Measurements from ENCODE around the gene SLC13A3. TPM values are rescaled to one million over a fixed set of nuclear protein-coding genes. Genes with fewer than 3 reads are reported as not detected.
A peak's percentile ranks its signal among the peaks of the same experiment; 100 is the strongest.

SLC13A3 gene
- total RNA-seq, 1 experiment from 2014 or later, result 17.5 TPM

- H2AFZ ChIP-seq (ENCODE audit: low read length), result no peak overlapping the region
- Mint-ChIP-seq H3K4me3 (peak overlapping the region in 1 of 2 experiments; percentile 15; a peak in 1 of 5 replicates), H3K27ac (peak overlapping the region in 2 of 3 experiments; percentile 6 to 74; a peak in 4 of 7 replicates), H3K4me1 (peaks cover 42 to 47% of the 10 kb centered on the region in 2 experiments), H3K36me3 (ENCODE audit: insufficient read depth in 1 of 3, low read depth in 3 of 3) (peaks cover 3 to 42% (median 8%) of the 10 kb centered on the region in 3 experiments; a peak in 4 of 7 replicates), H3K9me3 (peaks cover 7 to 15% of the 10 kb centered on the region in 2 experiments), H3K27me3 (ENCODE audit: low read depth) (no peaks in the 10 kb centered on the region; the same call in 1 of the 2 replicates)
- peak overlapping the region; percentile 25 for H2AK5ac ChIP-seq (ENCODE audit: insufficient read length, low read length)
- H2BK20ac ChIP-seq (ENCODE audit: low read depth, low read length, poor library complexity, severe bottlenecking), result no peak overlapping the region
- H3K9ac ChIP-seq (ENCODE audit: extremely low read depth, insufficient read length, low read length), result no peak overlapping the region
- WGBS (ENCODE audit: extremely low coverage, insufficient read length, low lambda C conversion rate), result no CpG with 5 or more reads among the region's 1 CpG
- H3K27me3 ChIP-seq (ENCODE audit: insufficient read depth, low read length), result no peaks in the 10 kb centered on the region
- H3K23ac ChIP-seq (ENCODE audit: insufficient read length, low read depth, low read length), result no peak overlapping the region
- no peak overlapping the region for H3K18ac ChIP-seq (ENCODE audit: insufficient read length, low read depth, low read length)
- H3K4ac ChIP-seq (ENCODE audit: low read depth, low read length), result no peak overlapping the region
- no peaks in the 10 kb centered on the region for H3K79me1 ChIP-seq (ENCODE audit: insufficient read depth, low read depth, low read length, poor library complexity, severe bottlenecking)
- H4K91ac ChIP-seq (ENCODE audit: insufficient read length, low read depth, low read length), result no peak overlapping the region
- no peak overlapping the region for H3K56ac ChIP-seq (ENCODE audit: insufficient read length, low read depth, low read length)
- H3K23me2 ChIP-seq (ENCODE audit: insufficient read length, low read depth, low read length, poor library complexity, severe bottlenecking), result no peaks in the 10 kb centered on the region
- 0 out of 3 replicates have a peak, but pooled peaks have one; percentile 23 for TF ChIP-seq CTCF (conservative IDR thresholded peaks at IDR 0.05)
- H3K4me1 ChIP-seq (ENCODE audit: insufficient read depth, low read length), result peaks cover 4% of the 10 kb centered on the region; the same call in 1 of the 2 replicates
- H2BK12ac ChIP-seq (ENCODE audit: insufficient read length, low read depth, low read length), result no peak overlapping the region
- H2BK15ac ChIP-seq (ENCODE audit: low read depth, low read length), result no peak overlapping the region
- H4K8ac ChIP-seq (replicated peaks; ENCODE audit: insufficient read length, low read depth, low read length), result no peak overlapping the region
- no peak overlapping the region for H2BK120ac ChIP-seq (ENCODE audit: low read depth, low read length, poor library complexity, severe bottlenecking)
- H3K79me2 ChIP-seq (ENCODE audit: insufficient read depth, low read length), result no peaks in the 10 kb centered on the region
- no peak overlapping the region for H3K14ac ChIP-seq (ENCODE audit: insufficient read depth, low read length)
- H4K5ac ChIP-seq (ENCODE audit: insufficient read length, low read depth, low read length), result no peak overlapping the region
- H3T11ph ChIP-seq (ENCODE audit: low read length), result no peak overlapping the region
- H3K9me3 ChIP-seq (ENCODE audit: control insufficient read depth, low read depth, low read length), result peaks cover 6% of the 10 kb centered on the region
- no peak overlapping the region for H3K27ac ChIP-seq (ENCODE audit: insufficient read length, low read depth, low read length)
- no peak overlapping the region for H3K4me2 ChIP-seq (ENCODE audit: insufficient read depth, insufficient read length, low read length)
- no peak for DNase-seq
- H4K20me1 ChIP-seq (ENCODE audit: control insufficient read depth, insufficient read depth, insufficient read length), result no peaks in the 10 kb centered on the region
- H2BK5ac ChIP-seq (ENCODE audit: insufficient read length, low read length), result no peak overlapping the region
These were observed 29.1 kb downstream of the SLC13A3 start for GRCh38 chr20:46622165-46622564.

Measured in H9 (cell line).